Thyroid gland (tissue), 4 donors: ENCODE data around the gene ANLN. TPM values are rescaled to one million over a fixed set of nuclear protein-coding genes. Genes with fewer than 3 reads are reported as not detected.
"Not testable (repeated sequence)": the region's sequence is repeated elsewhere in the genome, so short reads cannot be mapped to it uniquely, and the experiment has no call there.

Experiments used
- DNase-seq, 2 donors: peaks; one replicate each; pipeline ENCODE4 v3.0.0-alpha.2; 2019
- H3K27ac ChIP-seq, 3 donors: fragments of 200-600 bp; sonication (generic); 1 replicate in 2 of 3; 2 replicates in 1 of 3; pipeline ENCODE4 v1.5.1; 2016 to 2019; ENCODE audit warnings: mild to moderate bottlenecking in 1 of 3, moderate library complexity in 1 of 3
- H3K27me3 ChIP-seq: fragments of 200-600 bp; sonication (generic); one replicate; pipeline ENCODE4 v1.5.1; 2019
- H3K36me3 ChIP-seq, 2 donors: fragments of 200-600 bp; sonication (generic); one replicate each; pipeline ENCODE4 v1.5.1; 2016 to 2019
- H3K4me1 ChIP-seq, 2 donors: fragments of 200-600 bp; sonication (generic); one replicate each; pipeline ENCODE4 v1.5.1; 2017 to 2019
- H3K4me3 ChIP-seq, 3 donors: fragments of 200-600 bp; sonication (generic); replicated peaks in 1 of 3; 1 replicate in 2 of 3; 2 replicates in 1 of 3; pipeline ENCODE4 v1.5.1; 2016; ENCODE audit warnings: mild to moderate bottlenecking in 1 of 3
- H3K9me3 ChIP-seq: fragments of 200-600 bp; sonication (generic); one replicate; pipeline ENCODE4 v1.5.1; 2017
- CTCF ChIP-seq, 6 experiments: fragments of 200-600 bp in 3 of 6; fragments of 450-650 bp in 3 of 6; sonication (generic) in 3 of 6; IDR thresholded peaks; one replicate each; pipeline ENCODE4 v1.5.1; 2016 to 2019; ENCODE audit warnings: antibody characterized with exemption in 6 of 6, mild to moderate bottlenecking in 2 of 6, inconsistent platforms in 1 of 6, moderate library complexity in 1 of 6
- POLR2A ChIP-seq, 2 donors: fragments of 450-650 bp; IDR thresholded peaks; one replicate each; pipeline ENCODE4 v1.6.1; 2017; ENCODE audit warnings: antibody characterized with exemption in 2 of 2, mild to moderate bottlenecking in 2 of 2, moderate library complexity in 1 of 2
- WGBS, 2 donors: methylation state at CpG; one replicate each; pipeline ENCODE4 v1.1.5; 2017; 5-methylcytosine and 5-hydroxymethylcytosine counted together
- intact Hi-C: fragments of 100-400 bp; cut with DNase I; formaldehyde crosslinking; loops from one replicate; pipeline ENCODE4 v1.15.1; 2023
- total RNA-seq, 4 donors: library from RNA; depleted of rRNA; stranded (reverse); fragments of >200 nt; gene quantifications; one replicate each; pipeline ENCODE4 v1.2.3, GENCODE V29; 2016

Gene ANLN
- total RNA-seq, 4 donors from 2014 or later = 0.88 to 4.0 (median 3.1) TPM

GRCh38 chr7:36460811-36461429 lies 71.3 kb downstream of the ANLN start:
- Histone ChIP-seq H3K4me3 (no peak overlapping the region), H3K4me1 (no peaks in the 10 kb centered on the region), H3K36me3 (no peaks in the 10 kb centered on the region), H3K27me3 (no peaks in the 10 kb centered on the region), H3K27ac (no peak overlapping the region), H3K9me3 (no peaks in the 10 kb centered on the region)
- WGBS, 2 donors = 95% methylated on average over 8 of the region's 8 CpGs
- TF ChIP-seq POLR2A (IDR thresholded peaks at IDR 0.05) = no peak
- no peak for DNase-seq
- intact Hi-C loops = no loop called here

GRCh38 chr7:36462551-36463137 lies 73.0 kb downstream of the ANLN start:
- Histone ChIP-seq H3K36me3 (no peaks in the 10 kb centered on the region), H3K9me3 (no peaks in the 10 kb centered on the region), H3K27ac (no peak overlapping the region), H3K27me3 (no peaks in the 10 kb centered on the region), H3K4me1 (no peaks in the 10 kb centered on the region), H3K4me3 (no peak overlapping the region)
- TF ChIP-seq POLR2A (IDR thresholded peaks at IDR 0.05) = no peak
- TF ChIP-seq CTCF (IDR thresholded peaks at IDR 0.05) = no peak
- intact Hi-C loops = no loop called here
- 90 to 92% methylated on average over 6 of the region's 6 CpGs for WGBS, 2 donors
- DNase-seq = no peak

GRCh38 chr7:36464271-36464670 lies 74.6 kb downstream of the ANLN start:
- Histone ChIP-seq H3K27me3 (no peaks in the 10 kb centered on the region), H3K27ac (no peak overlapping the region), H3K9me3 (no peaks in the 10 kb centered on the region), H3K4me3 (no peak overlapping the region), H3K4me1 (no peaks in the 10 kb centered on the region), H3K36me3 (no peaks in the 10 kb centered on the region)
- WGBS, 2 donors = 78 to 81% methylated on average over 3 of the region's 3 CpGs
- no peak for DNase-seq
- TF ChIP-seq POLR2A (IDR thresholded peaks at IDR 0.05) (no peak), CTCF (IDR thresholded peaks at IDR 0.05) (no peak)
- intact Hi-C loops = no loop called here

- intact Hi-C loops, DNase-seq, H3K27ac ChIP-seq, H3K9me3 ChIP-seq, H3K4me1 ChIP-seq, H3K4me3 ChIP-seq, H3K27me3 ChIP-seq, H3K36me3 ChIP-seq: not testable (repeated sequence)
- WGBS, 2 donors = 87% methylated on average over 5 of the region's 5 CpGs
Observed at GRCh38 chr7:36466001-36466400, 76.3 kb downstream of the ANLN start.

- Histone ChIP-seq H3K36me3 (no peaks in the 10 kb centered on the region), H3K27ac (no peak overlapping the region), H3K9me3 (no peaks in the 10 kb centered on the region), H3K4me1 (no peaks in the 10 kb centered on the region), H3K27me3 (no peaks in the 10 kb centered on the region), H3K4me3 (no peak overlapping the region)
- intact Hi-C loops = no loop called here
- no peak for TF ChIP-seq CTCF (IDR thresholded peaks at IDR 0.05)
- no peak for TF ChIP-seq POLR2A (IDR thresholded peaks at IDR 0.05)
- DNase-seq = no peak
- 63% methylated on average over 2 of the region's 2 CpGs for WGBS, 2 donors
Observed at GRCh38 chr7:36468370-36469101, 78.9 kb downstream of the ANLN start.

GRCh38 chr7:36469236-36469635 lies 79.6 kb downstream of the ANLN start:
- Histone ChIP-seq H3K36me3 (no peaks in the 10 kb centered on the region), H3K4me3 (no peak overlapping the region), H3K9me3 (no peaks in the 10 kb centered on the region), H3K27ac (no peak overlapping the region), H3K4me1 (no peaks in the 10 kb centered on the region), H3K27me3 (no peaks in the 10 kb centered on the region)
- no peak for DNase-seq
- intact Hi-C loops = no loop called here
- TF ChIP-seq CTCF (IDR thresholded peaks at IDR 0.05) = no peak
- no peak for TF ChIP-seq POLR2A (IDR thresholded peaks at IDR 0.05)
